Epithelial cell of proximal tubule (primary cell): ENCODE results near the gene NAT10. TPM values are rescaled to one million over a fixed set of nuclear protein-coding genes. Genes with fewer than 3 reads are reported as not detected.

ENCODE experiments used
- DNase-seq: peaks from one replicate; pipeline ENCODE4 v3.0.0-alpha.2; 2011; ENCODE audit warnings: low read depth
- H3K4me3 ChIP-seq: 2 replicates; pipeline ENCODE4 v1.5.1; 2011; ENCODE audit warnings: low read depth, mild to moderate bottlenecking, low read length
- CTCF ChIP-seq: conservative IDR thresholded peaks from 2 replicates; pipeline ENCODE4 v1.5.1; 2012; ENCODE audit warnings: low read depth, mild to moderate bottlenecking, low read length
- total RNA-seq: library from RNA; depleted of rRNA; stranded (reverse); fragments of >200 nt; gene quantifications from 2 replicates; pipeline ENCODE4 v1.2.3, GENCODE V29; 2015

The NAT10 gene
- total RNA-seq, 1 donor from 2014 or later, result 19.8 TPM

- TF ChIP-seq CTCF, result no peak
- DNase-seq, result no peak
- no peak overlapping the region for H3K4me3 ChIP-seq
These were observed 55.4 kb downstream of the NAT10 start for GRCh38 chr11:34160791-34161190.

- DNase-seq, result no peak
- no peak for TF ChIP-seq CTCF
- H3K4me3 ChIP-seq, result no peak overlapping the region
These were observed 55.9 kb downstream of the NAT10 start for GRCh38 chr11:34161361-34161760.

- no peak for DNase-seq
- TF ChIP-seq CTCF, result no peak
These were observed 56.5 kb downstream of the NAT10 start for GRCh38 chr11:34161812-34162492.

GRCh38 chr11:34162493-34162820, 57.0 kb downstream of the NAT10 start:
- no peak for TF ChIP-seq CTCF
- DNase-seq, result no peak
- H3K4me3 ChIP-seq, result no peak overlapping the region

More at GRCh38 chr11:34161812-34162492, 56.5 kb downstream of the NAT10 start:
- H3K4me3 ChIP-seq, result no peak overlapping the region

GRCh38 chr11:34162856-34163255, 57.4 kb downstream of the NAT10 start:
- DNase-seq, result no peak
- no peak for TF ChIP-seq CTCF
- no peak overlapping the region for H3K4me3 ChIP-seq

GRCh38 chr11:34165121-34165520, 59.7 kb downstream of the NAT10 start:
- H3K4me3 ChIP-seq, result no peak overlapping the region
- no peak for TF ChIP-seq CTCF
- no peak for DNase-seq
